OCI-LY7 (cell line): ENCODE results near the gene BAG1. TPM values are rescaled to one million over a fixed set of nuclear protein-coding genes. Genes with fewer than 3 reads are reported as not detected.

Experiments used
- BruUV-seq: library from RNA; stranded (reverse); fragments of 400-500 nt; replicated peaks from 2 replicates; lab custom pipeline; 2021; lab: Mats Ljungman, UMichigan
- CTCF ChIA-PET: fragments of 300-600 bp; sonication (Branson Sonifier 250); formaldehyde crosslinking; loops from one replicate; lab custom pipeline; 2022; ENCODE audit warnings: antibody characterized with exemption; ENCODE audit not compliant: unreplicated experiment; lab: Charles Lee
- POLR2A ChIA-PET: fragments of 300-600 bp; sonication (Branson Sonifier 250); formaldehyde crosslinking; loops from one replicate; lab custom pipeline; 2022; ENCODE audit warnings: antibody characterized with exemption; lab: Charles Lee
- DNase-seq: peaks from one replicate; pipeline ENCODE4 v3.0.0-alpha.2; 2015; ENCODE audit warnings: low spot score
- H2AFZ ChIP-seq: fragments of 200-600 bp; sonication (generic), shearing (Covaris generic); 2 replicates; pipeline ENCODE4 v1.6.1; 2014; ENCODE audit warnings: mild to moderate bottlenecking, antibody characterized with exemption, low read length, moderate library complexity
- H3K27ac ChIP-seq: fragments of 200-600 bp; sonication (generic); 2 replicates; pipeline ENCODE4 v1.5.1; 2014; ENCODE audit warnings: mixed run types, low read depth, mild to moderate bottlenecking, moderate library complexity, low read length, inconsistent platforms; ENCODE audit not compliant: poor library complexity, severe bottlenecking
- H3K36me3 ChIP-seq: fragments of 200-600 bp; sonication (generic); 2 replicates; pipeline ENCODE4 v1.6.1; 2014; ENCODE audit warnings: mild to moderate bottlenecking, antibody characterized with exemption, low read length, moderate library complexity, mixed read lengths; ENCODE audit not compliant: insufficient read depth
- H3K4me1 ChIP-seq: fragments of 200-600 bp; sonication (generic); 2 replicates; pipeline ENCODE4 v1.5.1; 2014; ENCODE audit warnings: mild to moderate bottlenecking, low read length; ENCODE audit not compliant: insufficient read depth, poor library complexity, severe bottlenecking
- H3K4me2 ChIP-seq: fragments of 200-600 bp; sonication (generic); 2 replicates; pipeline ENCODE4 v1.6.1; 2014; ENCODE audit warnings: mild to moderate bottlenecking, low read length
- H3K4me3 ChIP-seq: fragments of 200-600 bp; sonication (generic); 2 replicates; pipeline ENCODE4 v1.5.1; 2014; ENCODE audit warnings: mild to moderate bottlenecking, low read depth, low read length; ENCODE audit not compliant: poor library complexity, severe bottlenecking
- H3K79me2 ChIP-seq: fragments of 200-600 bp; sonication (generic); 2 replicates; pipeline ENCODE4 v1.6.1; 2016; ENCODE audit warnings: low read depth, mild to moderate bottlenecking, low read length, moderate library complexity, mixed read lengths; ENCODE audit not compliant: insufficient read depth
- H3K9me2 ChIP-seq: fragments of 200-600 bp; sonication (generic); 2 replicates; pipeline ENCODE4 v1.6.1; 2016; ENCODE audit warnings: mild to moderate bottlenecking, low read length, mixed read lengths; ENCODE audit not compliant: insufficient read depth
- H3K9me3 ChIP-seq: fragments of 200-600 bp; sonication (generic); 2 replicates; pipeline ENCODE4 v1.6.1; 2014; ENCODE audit warnings: mild to moderate bottlenecking, mixed run types, low read length, mixed read lengths
- H4K20me1 ChIP-seq: fragments of 200-600 bp; sonication (generic); 2 replicates; pipeline ENCODE4 v1.6.1; 2014; ENCODE audit warnings: mild to moderate bottlenecking, antibody characterized with exemption, low read length, moderate library complexity, mixed read lengths; ENCODE audit not compliant: insufficient read depth
- EZH2phosphoT487 ChIP-seq: fragments of 200-600 bp; sonication (generic); IDR thresholded peaks from 2 replicates; pipeline ENCODE4 v1.6.1; 2018; ENCODE audit warnings: low read depth, borderline replicate concordance, mild to moderate bottlenecking, mixed run types, antibody characterized with exemption, low read length, moderate library complexity, mixed read lengths
- intact Hi-C: fragments of 100-400 bp; cut with micrococcal nuclease; formaldehyde crosslinking; loops from one replicate; pipeline ENCODE4 v1.10.0; 2022; ENCODE audit not compliant: unreplicated experiment
- total RNA-seq, 2 experiments: library from RNA; depleted of rRNA in 1 of 2; stranded (reverse); fragments of >200 nt in 1 of 2; shearing (Covaris generic) in 1 of 2; gene quantifications; 2 replicates each; pipeline ENCODE4 v1.2.3, GENCODE V29; 2014 to 2022
- TF ChIP-seq, protein P1 (sequence below): fragments of 200-600 bp; sonication (generic); conservative IDR thresholded peaks from 2 replicates; pipeline ENCODE4 v1.5.1; 2014; ENCODE audit warnings: mild to moderate bottlenecking, antibody characterized with exemption, low read length, moderate library complexity, mixed read lengths

Gene BAG1
- total RNA-seq, 2 experiments from 2014 or later = 48.1 to 86.0 TPM

DNA sequence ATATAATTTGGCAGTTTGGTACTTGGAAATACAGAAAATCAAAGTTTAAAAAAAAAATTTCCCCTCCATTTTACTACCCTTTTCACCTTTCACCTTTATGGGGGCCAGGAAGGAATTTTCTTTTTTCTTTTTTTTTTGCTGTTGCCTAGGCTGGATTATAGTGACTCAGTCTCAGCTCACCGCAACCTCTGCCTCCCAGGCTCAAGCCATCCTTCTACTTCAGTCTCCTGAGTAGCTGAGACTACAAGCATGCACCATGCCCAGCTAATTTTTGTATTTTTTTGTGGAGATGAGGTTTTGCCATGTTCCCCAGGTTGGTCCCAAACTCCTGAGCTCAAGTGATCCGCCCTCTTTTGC, 9.4 kb upstream of the BAG1 start:
- Histone ChIP-seq H3K9me2 (no peaks in the 10 kb centered on the region), H3K79me2 (no peaks in the 10 kb centered on the region; the same call in 1 of the 2 replicates), H3K36me3 (peaks cover 86% of the 10 kb centered on the region), H3K9me3 (no peaks in the 10 kb centered on the region), H3K4me3 (no peak overlapping the region), H3K4me1 (no peaks in the 10 kb centered on the region), H3K4me2 (no peak overlapping the region), H3K27ac (no peak overlapping the region), H4K20me1 (no peaks in the 10 kb centered on the region), H2AFZ (no peak overlapping the region)
- no TSS peak for BruUV-seq
- intact Hi-C loops = no loop called here
- ChIA-PET POLR2A (no interaction called here), CTCF (no interaction called here)
- no peak for TF ChIP-seq EZH2phosphoT487
- DNase-seq = no peak

DNA sequence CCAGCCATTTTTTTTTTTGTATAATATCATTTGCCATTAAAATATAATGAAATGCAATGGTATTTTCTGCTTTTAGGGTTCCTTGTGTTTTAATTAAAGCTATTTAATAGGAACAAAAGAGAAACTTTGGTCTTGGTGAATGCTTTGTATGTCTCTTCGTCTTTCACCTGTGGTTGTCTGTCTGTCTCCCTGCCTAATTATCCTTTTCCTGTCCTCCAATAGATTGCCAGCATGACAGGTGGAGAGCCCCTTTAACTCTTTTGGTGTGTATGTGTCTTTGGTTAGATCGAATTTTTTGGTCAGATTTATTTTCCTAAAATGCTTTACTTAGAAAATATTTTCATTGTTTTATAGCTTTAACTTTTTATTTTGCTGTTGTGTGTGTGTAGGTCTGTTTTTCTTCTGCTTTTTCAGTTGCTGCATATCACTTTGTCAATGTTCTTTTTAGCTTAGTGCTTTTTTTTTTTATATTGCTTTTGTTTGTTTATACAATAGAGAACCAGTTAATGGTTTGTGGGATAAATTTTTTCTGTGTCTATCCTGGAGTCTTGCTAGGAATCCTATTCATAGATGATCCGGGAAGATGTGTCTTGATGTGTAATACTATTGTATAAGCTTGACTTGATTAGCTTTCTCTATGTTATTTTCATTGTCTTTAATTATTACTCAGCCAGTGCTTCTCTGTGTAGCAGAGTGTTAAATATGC, 8.9 kb upstream of the BAG1 start:
- no peaks in the 10 kb centered on the region; the same call in 1 of the 2 replicates for H3K79me2 ChIP-seq
- DNase-seq = no peak
- H3K9me2 ChIP-seq = no peaks in the 10 kb centered on the region
- intact Hi-C loops = no loop called here
- POLR2A ChIA-PET = interaction anchor here (0.9 to 1.3 kb wide), 3 partner anchors 9 to 249 kb away, joined by 3 to 10 read pairs (median 4); no protein-coding TSS in a partner anchor
- no peaks in the 10 kb centered on the region for H4K20me1 ChIP-seq
- no peak overlapping the region for H3K4me2 ChIP-seq
- CTCF ChIA-PET = no interaction called here
- H3K4me1 ChIP-seq = no peaks in the 10 kb centered on the region
- H3K36me3 ChIP-seq = peaks cover 86% of the 10 kb centered on the region
- H3K4me3 ChIP-seq = no peak overlapping the region
- BruUV-seq = no TSS peak
- H2AFZ ChIP-seq = no peak overlapping the region
- no peaks in the 10 kb centered on the region for H3K9me3 ChIP-seq
- TF ChIP-seq, protein P1, sequence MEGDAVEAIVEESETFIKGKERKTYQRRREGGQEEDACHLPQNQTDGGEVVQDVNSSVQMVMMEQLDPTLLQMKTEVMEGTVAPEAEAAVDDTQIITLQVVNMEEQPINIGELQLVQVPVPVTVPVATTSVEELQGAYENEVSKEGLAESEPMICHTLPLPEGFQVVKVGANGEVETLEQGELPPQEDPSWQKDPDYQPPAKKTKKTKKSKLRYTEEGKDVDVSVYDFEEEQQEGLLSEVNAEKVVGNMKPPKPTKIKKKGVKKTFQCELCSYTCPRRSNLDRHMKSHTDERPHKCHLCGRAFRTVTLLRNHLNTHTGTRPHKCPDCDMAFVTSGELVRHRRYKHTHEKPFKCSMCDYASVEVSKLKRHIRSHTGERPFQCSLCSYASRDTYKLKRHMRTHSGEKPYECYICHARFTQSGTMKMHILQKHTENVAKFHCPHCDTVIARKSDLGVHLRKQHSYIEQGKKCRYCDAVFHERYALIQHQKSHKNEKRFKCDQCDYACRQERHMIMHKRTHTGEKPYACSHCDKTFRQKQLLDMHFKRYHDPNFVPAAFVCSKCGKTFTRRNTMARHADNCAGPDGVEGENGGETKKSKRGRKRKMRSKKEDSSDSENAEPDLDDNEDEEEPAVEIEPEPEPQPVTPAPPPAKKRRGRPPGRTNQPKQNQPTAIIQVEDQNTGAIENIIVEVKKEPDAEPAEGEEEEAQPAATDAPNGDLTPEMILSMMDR = no peak
- no peak for TF ChIP-seq EZH2phosphoT487
- H3K27ac ChIP-seq = no peak overlapping the region

DNA sequence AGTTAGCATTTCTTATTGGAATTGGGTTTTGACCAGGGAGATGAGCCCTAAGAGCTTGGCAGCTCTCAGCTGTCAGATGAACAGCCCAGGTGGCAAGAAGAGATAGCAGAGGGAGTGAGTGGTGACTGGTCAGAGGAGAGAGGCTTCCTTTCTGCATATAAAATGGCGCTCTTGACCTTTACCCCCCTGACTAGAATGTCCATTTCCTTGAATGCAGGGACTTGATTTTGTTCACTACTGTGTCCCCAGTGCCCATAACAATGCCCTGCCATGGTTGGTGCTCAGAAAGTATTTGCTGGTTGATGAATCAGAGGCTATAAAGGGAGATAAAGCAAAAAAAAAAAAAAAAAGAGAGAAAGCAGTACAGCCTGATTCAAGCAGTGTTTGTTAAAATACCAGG, 7.6 kb upstream of the BAG1 start:
- Histone ChIP-seq H3K36me3 (peaks cover 85% of the 10 kb centered on the region), H3K9me2 (no peaks in the 10 kb centered on the region), H3K27ac (no peak overlapping the region), H2AFZ (no peak overlapping the region), H3K79me2 (no peaks in the 10 kb centered on the region; the same call in 1 of the 2 replicates), H3K4me2 (no peak overlapping the region), H3K4me1 (no peaks in the 10 kb centered on the region), H3K9me3 (no peaks in the 10 kb centered on the region), H3K4me3 (no peak overlapping the region), H4K20me1 (no peaks in the 10 kb centered on the region)
- no peak for TF ChIP-seq EZH2phosphoT487
- TF ChIP-seq, protein P1 = no peak
- POLR2A ChIA-PET = no interaction called here
- DNase-seq = no peak
- no TSS peak for BruUV-seq
- intact Hi-C loops = no loop called here
- CTCF ChIA-PET = no interaction called here
